GM12878 (cell line): Measurements from ENCODE around the gene SELENOO. TPM values are rescaled to one million over a fixed set of nuclear protein-coding genes. Genes with fewer than 3 reads are reported as not detected.
A peak's percentile ranks its signal among the peaks of the same experiment; 100 is the strongest.

Experiments used
- ATAC-seq: fragments of 200-7000 bp; cut with Tn5 transposase; 3 replicates; pipeline ENCODE4 v1.9.1; 2020; ENCODE audit warnings: mild to moderate bottlenecking, moderate library complexity
- BruUV-seq: library from RNA; stranded (reverse); fragments of 400-500 nt; replicated peaks from 2 replicates; lab custom pipeline; 2021; lab: Mats Ljungman, UMichigan
- CTCF ChIA-PET: fragments of 300-600 bp; sonication (Branson Sonifier 250); formaldehyde crosslinking; extraction: SDS; loops from one replicate; lab custom pipeline; 2021; ENCODE audit warnings: inconsistent platforms; lab: Yijun Ruan, JAX
- POLR2A ChIA-PET: fragments of 350-600 bp; formaldehyde crosslinking; extraction: SDS; loops from one replicate; lab custom pipeline; 2021; ENCODE audit warnings: inconsistent platforms; lab: Charles Lee
- RAD21 ChIA-PET: fragments of 300-600 bp; sonication (Branson Sonifier 250); formaldehyde crosslinking; loops from one replicate; lab custom pipeline; 2023; ENCODE audit warnings: antibody characterized with exemption; ENCODE audit not compliant: unreplicated experiment; lab: Charles Lee
- SMC1A ChIA-PET: fragments of 300-600 bp; sonication (Branson Sonifier 250); formaldehyde crosslinking; loops from one replicate; lab custom pipeline; 2023; ENCODE audit not compliant: unreplicated experiment, uncharacterized antibody; lab: Charles Lee
- DNase-seq: peaks from one replicate; pipeline ENCODE4 v3.0.0-alpha.2; 2011; ENCODE audit warnings: low read depth, low spot score
- FAIRE-seq: peaks from 3 replicates; lab custom pipeline; 2011; peaks lifted over from hg19 to GRCh38; lab: Jason Lieb, UNC
- H2AFZ ChIP-seq: 2 replicates; pipeline ENCODE4 v1.6.0; 2011; ENCODE audit warnings: low read depth, low read length, control low read depth; ENCODE audit not compliant: control insufficient read depth
- H3K27ac ChIP-seq: 2 replicates; pipeline ENCODE4 v1.5.1; 2011; ENCODE audit warnings: control low read depth; ENCODE audit not compliant: control insufficient read depth, insufficient read depth
- H3K27me3 ChIP-seq, 2 experiments: replicated peaks in 1 of 2; 2 replicates each; pipeline versions ENCODE4 v1.6.0 to v1.6.1; 2011; ENCODE audit warnings: low read length in 1 of 2; ENCODE audit not compliant: control insufficient read depth in 2 of 2, insufficient read depth in 2 of 2
- H3K36me3 ChIP-seq, 2 experiments: 2 replicates each; pipeline ENCODE4 v1.5.1; 2011; ENCODE audit warnings: low read length in 1 of 2; ENCODE audit not compliant: control insufficient read depth in 2 of 2, insufficient read depth in 2 of 2
- H3K4me1 ChIP-seq: 2 replicates; pipeline ENCODE4 v1.6.1; 2011; ENCODE audit warnings: mild to moderate bottlenecking, low read length, moderate library complexity, mixed read lengths; ENCODE audit not compliant: control insufficient read depth, insufficient read depth
- H3K4me2 ChIP-seq: 2 replicates; pipeline ENCODE4 v1.6.0; 2011; ENCODE audit warnings: control low read depth; ENCODE audit not compliant: control insufficient read depth, insufficient read depth
- H3K4me3 ChIP-seq: fragments of 200-600 bp; sonication (generic); 2 replicates; pipeline ENCODE4 v1.5.1; 2016
- H3K79me2 ChIP-seq: 2 replicates; pipeline ENCODE4 v1.6.0; 2011; ENCODE audit warnings: low read length; ENCODE audit not compliant: control insufficient read depth, insufficient read depth
- H3K9ac ChIP-seq: 2 replicates; pipeline ENCODE4 v1.8.0; 2011; ENCODE audit warnings: low read length, control low read depth, mixed read lengths; ENCODE audit not compliant: control insufficient read depth, insufficient read depth
- H3K9me3 ChIP-seq: replicated peaks from 3 replicates; pipeline ENCODE4 v1.5.1; 2011; ENCODE audit warnings: mild to moderate bottlenecking, low read length; ENCODE audit not compliant: control insufficient read depth, insufficient read depth
- H4K20me1 ChIP-seq: 2 replicates; pipeline ENCODE4 v1.6.0; 2011; ENCODE audit not compliant: control insufficient read depth, insufficient read depth
- NFIC ChIP-seq: IDR thresholded peaks from 2 replicates; pipeline ENCODE4 v1.6.1; 2012; ENCODE audit warnings: low read depth, mild to moderate bottlenecking, inconsistent platforms, low read length, moderate library complexity
- SIN3A ChIP-seq: IDR thresholded peaks from 2 replicates; pipeline ENCODE4 v1.6.1; 2012; ENCODE audit warnings: low read depth, low read length, improper control_type of control experiment
- SP1 ChIP-seq: IDR thresholded peaks from one replicate; pipeline ENCODE4 v1.6.1; 2011; ENCODE audit warnings: low read depth, low read length
- USF2 ChIP-seq: IDR thresholded peaks from 2 replicates; pipeline ENCODE4 v1.6.1; 2011; ENCODE audit warnings: low read depth, low read length, improper control_type of control experiment, borderline replicate concordance
- ZNF384 ChIP-seq: IDR thresholded peaks from 2 replicates; pipeline ENCODE4 v1.6.1; 2012; ENCODE audit warnings: low read depth, mild to moderate bottlenecking, low read length, improper control_type of control experiment, borderline replicate concordance
- ZNF622 ChIP-seq: fragments of 450-650 bp; IDR thresholded peaks from 2 replicates; pipeline ENCODE4 v1.6.1; 2017; ENCODE audit warnings: mild to moderate bottlenecking, inconsistent platforms
- WGBS: methylation state at CpG from one replicate; pipeline ENCODE4 v1.1.6; 2016; ENCODE audit warnings: low lambda C conversion rate; ENCODE audit not compliant: insufficient replicate concordance, insufficient coverage; ENCODE audit errors: missing lambda C conversion rate; 5-methylcytosine and 5-hydroxymethylcytosine counted together
- in situ Hi-C: fragments of 300-500 bp; cut with MboI; formaldehyde crosslinking; loops from 9 replicates; pipeline ENCODE4 v1.14.3; 2018; ENCODE audit warnings: mixed read lengths
- intact Hi-C: fragments of 100-400 bp; cut with micrococcal nuclease; formaldehyde crosslinking; loops from one replicate; pipeline ENCODE4 v1.14.2; 2022; ENCODE audit not compliant: unreplicated experiment
- polyA plus RNA-seq, 11 experiments: library from polyadenylated mRNA; depleted of rRNA in 4 of 11; unstranded in 6 of 11; stranded (reverse) in 5 of 11; fragments of >200 nt; fragmentation: Nextera tagmentation in 4 of 11; fragmentation: Illumina TruSeq in 1 of 11; extraction: Ambion mirVana in 4 of 11; extraction: Trizol in 1 of 11; gene quantifications; 1 replicate in 1 of 11; 2 replicates in 10 of 11; pipeline versions ENCODE4 v1.2.1 to v1.2.3, GENCODE V29; 2011 to 2016; ENCODE audit warnings: inconsistent platforms in 2 of 11, missing spikeins in 2 of 11, low read depth in 1 of 11
- total RNA-seq, 4 experiments: library from RNA; depleted of rRNA in 3 of 4; stranded (reverse); fragments of >200 nt in 3 of 4; fragmentation: Illumina TruSeq in 1 of 4; extraction: Trizol in 1 of 4; gene quantifications; 2 replicates each; pipeline versions ENCODE4 v1.2.1 to v1.2.3, GENCODE V29; 2013 to 2021

Gene SELENOO
- total and polyA plus RNA-seq, 10 of the 15 experiments (the other 5 are each of a cell fraction or from before 2014, with no cell fraction given), result 0.42 to 23.3 (median 3.3) TPM

GRCh38 chr22:50202130-50202666 lies 1.4 kb downstream of the SELENOO start:
- no peak for TF ChIP-seq USF2
- H3K27me3 ChIP-seq, result no peaks in the 10 kb centered on the region
- H3K9me3 ChIP-seq, result no peaks in the 10 kb centered on the region
- no peaks in the 10 kb centered on the region for H4K20me1 ChIP-seq
- DNase-seq (no peak), FAIRE-seq (no peak), ATAC-seq (no peak)
- peaks cover 15% of the 10 kb centered on the region for H3K79me2 ChIP-seq
- ChIA-PET SMC1A (interaction anchor here (2.0 kb wide), 1 partner anchor 15 kb away, joined by 4 read pairs; no protein-coding TSS in a partner anchor), POLR2A (interaction anchor here (1.2 kb wide), 1 partner anchor 11 kb away, joined by 5 read pairs; no protein-coding TSS in a partner anchor), CTCF (interaction anchor here (1.5 kb wide), 1 partner anchor 11 kb away, joined by 5 read pairs; no protein-coding TSS in a partner anchor), RAD21 (interaction anchor here (0.9 kb wide), 1 partner anchor 12 kb away, joined by 3 read pairs; no protein-coding TSS in a partner anchor)
- 0 out of 2 replicates have a peak overlapping the region, but pooled peaks have one; percentile 4 for H3K27ac ChIP-seq
- peaks cover 10% of the 10 kb centered on the region for H3K4me1 ChIP-seq
- BruUV-seq, result no TSS peak
- H2AFZ ChIP-seq, result no peak overlapping the region
- peak overlapping the region; percentile 98 for H3K4me2 ChIP-seq
- H3K4me3 ChIP-seq, result peak overlapping the region; percentile 72
- 60% methylated on average over 13 of the region's 13 CpGs for WGBS
- intact Hi-C loops (no loop called here), in situ Hi-C loops (no loop called here)
- peak overlapping the region; percentile 69; the same call in 1 of the 2 replicates for H3K9ac ChIP-seq
- peaks cover 6 to 14% of the 10 kb centered on the region in 2 experiments for H3K36me3 ChIP-seq

- no peak overlapping the region for H2AFZ ChIP-seq
- RAD21 ChIA-PET, result interaction anchor here (1.3 kb wide), 1 partner anchor 12 kb away, joined by 5 read pairs; no protein-coding TSS in a partner anchor
- POLR2A ChIA-PET, result interaction anchor here (1.1 kb wide), 1 partner anchor 13 kb away, joined by 3 read pairs; no protein-coding TSS in a partner anchor
- peaks cover 15% of the 10 kb centered on the region for H3K79me2 ChIP-seq
- no peaks in the 10 kb centered on the region for H3K27me3 ChIP-seq
- FAIRE-seq (no peak), DNase-seq (no peak), ATAC-seq (no peak)
- no peak overlapping the region for H3K4me2 ChIP-seq
- TF ChIP-seq SIN3A (no peak), NFIC (no peak), ZNF384 (no peak), SP1 (no peak), ZNF622 (no peak)
- SMC1A ChIA-PET, result interaction anchor here (2.0 kb wide), 1 partner anchor 16 kb away, joined by 4 read pairs; no protein-coding TSS in a partner anchor
- H3K4me3 ChIP-seq, result no peak overlapping the region
- no peaks in the 10 kb centered on the region for H4K20me1 ChIP-seq
- peaks cover 5 to 6% of the 10 kb centered on the region in 2 experiments for H3K36me3 ChIP-seq
- no peak overlapping the region for H3K27ac ChIP-seq
- WGBS, result 100% methylated on average over 1 of the region's 1 CpG
- no peaks in the 10 kb centered on the region for H3K9me3 ChIP-seq
- in situ Hi-C loops (no loop called here), intact Hi-C loops (no loop called here)
- BruUV-seq, result no TSS peak
- H3K9ac ChIP-seq, result no peak overlapping the region
- H3K4me1 ChIP-seq, result peaks cover 10% of the 10 kb centered on the region
- CTCF ChIA-PET, result interaction anchor here (0.6 to 1.5 kb wide), 2 partner anchors 12 to 57 kb away, joined by 3 to 5 read pairs; no protein-coding TSS in a partner anchor
These were observed 2.5 kb downstream of the SELENOO start for GRCh38 chr22:50203288-50203687.
